Right kidney (tissue), 9 donors: ENCODE results near the gene VPS13C.

Source experiments
- DNase-seq: peaks from one replicate; pipeline ENCODE4 v3.0.0-alpha.2; 2016
- long read RNA-seq, 8 donors: transcript quantifications; one replicate each; lab custom pipeline, GENCODE V29; 2026

VPS13C gene
- long read RNA-seq, donor 1, partial matches to known transcripts: 0 of 1 reads
- long read RNA-seq, donor 1, other reads (novel, unspliced or antisense): 0 of 1 reads
- long read RNA-seq, donor 2: 0 reads
- long read RNA-seq, donor 3, partial matches to known transcripts: 0 of 2 reads
- long read RNA-seq, donor 3, other reads (novel, unspliced or antisense): 0 of 2 reads
- long read RNA-seq, donor 4, partial matches to known transcripts: 0 of 1 reads
- long read RNA-seq, donor 4, other reads (novel, unspliced or antisense): 0 of 1 reads
- long read RNA-seq, donor 5, partial matches to known transcripts: 0 of 1 reads
- long read RNA-seq, donor 5, other reads (novel, unspliced or antisense): 0 of 1 reads
- long read RNA-seq, donor 6: 0 reads
- long read RNA-seq, donor 7: 0 reads
- long read RNA-seq, donor 8: 0 reads

GRCh38 chr15:62060113-62060895 lies at the start of gene VPS13C:
TSS of gene VPS13C (minus strand) at chr15:62060447. CDS start at chr15:62060374, 73 bp downstream.
- peak; percentile 94 for DNase-seq

GRCh38 chr15:62109437-62109836 lies 49.2 kb upstream of the VPS13C start:
- no peak for DNase-seq

- DNase-seq: no peak
Measured at GRCh38 chr15:62108411-62108810, 48.2 kb upstream of the VPS13C start.

- DNase-seq: no peak
Measured at GRCh38 chr15:62107571-62108121, 47.4 kb upstream of the VPS13C start.

- no peak for DNase-seq
Measured at GRCh38 chr15:62106096-62106495, 45.8 kb upstream of the VPS13C start.

GRCh38 chr15:62105266-62105665 lies 45.0 kb upstream of the VPS13C start:
- no peak for DNase-seq

GRCh38 chr15:62104846-62105245 lies 44.6 kb upstream of the VPS13C start:
- DNase-seq: no peak

GRCh38 chr15:62104401-62104800 lies 44.2 kb upstream of the VPS13C start:
- DNase-seq: no peak

- DNase-seq: no peak
Measured at GRCh38 chr15:62103431-62103830, 43.2 kb upstream of the VPS13C start.

GRCh38 chr15:62099094-62099601 lies 38.9 kb upstream of the VPS13C start:
- no peak for DNase-seq

GRCh38 chr15:62094388-62094787 lies 34.1 kb upstream of the VPS13C start:
- no peak for DNase-seq

GRCh38 chr15:62093809-62094208 lies 33.6 kb upstream of the VPS13C start:
- DNase-seq: no peak

- DNase-seq: no peak
Measured at GRCh38 chr15:62090988-62091387, 30.7 kb upstream of the VPS13C start.

- DNase-seq: no peak
Measured at GRCh38 chr15:62089616-62090015, 29.4 kb upstream of the VPS13C start.

GRCh38 chr15:62088353-62088693 lies 28.1 kb upstream of the VPS13C start:
- DNase-seq: no peak

- DNase-seq: no peak
Measured at GRCh38 chr15:62087671-62088352, 27.6 kb upstream of the VPS13C start.

GRCh38 chr15:62085740-62086139 lies 25.5 kb upstream of the VPS13C start:
- no peak for DNase-seq

- no peak for DNase-seq
Measured at GRCh38 chr15:62083194-62084154, 23.2 kb upstream of the VPS13C start.

- no peak for DNase-seq
Measured at GRCh38 chr15:62079594-62079993, 19.3 kb upstream of the VPS13C start.

- DNase-seq: peak; percentile 31
Measured at GRCh38 chr15:62075595-62076277, 15.5 kb upstream of the VPS13C start.
